Astrocyte (in vitro differentiated cells and primary cell): ENCODE data around the gene ERG28. TPM values are rescaled to one million over a fixed set of nuclear protein-coding genes. Genes with fewer than 3 reads are reported as not detected.

Experiments used
- DNase-seq: peaks from one replicate; pipeline ENCODE4 v3.0.0-alpha.2; 2010; ENCODE audit warnings: low read depth
- FAIRE-seq: peaks from 2 replicates; lab custom pipeline; 2011; peaks lifted over from hg19 to GRCh38; lab: Jason Lieb, UNC
- H2AFZ ChIP-seq: 2 replicates; pipeline ENCODE4 v1.6.0; 2012; ENCODE audit warnings: low read depth, low read length, inconsistent platforms
- H3K27ac ChIP-seq: 2 replicates; pipeline ENCODE4 v1.5.1; 2011; ENCODE audit warnings: low read depth, low read length, inconsistent platforms
- H3K27me3 ChIP-seq: 2 replicates; pipeline ENCODE4 v1.6.0; 2011; ENCODE audit warnings: low read length, inconsistent platforms; ENCODE audit not compliant: insufficient read depth
- H3K36me3 ChIP-seq: 2 replicates; pipeline ENCODE4 v1.5.1; 2011; ENCODE audit warnings: low read length, inconsistent platforms; ENCODE audit not compliant: insufficient read depth
- H3K4me1 ChIP-seq: 2 replicates; pipeline ENCODE4 v1.5.1; 2011; ENCODE audit warnings: low read length, inconsistent platforms; ENCODE audit not compliant: insufficient read depth
- H3K4me2 ChIP-seq: 2 replicates; pipeline ENCODE4 v1.6.0; 2012; ENCODE audit warnings: low read length, inconsistent platforms
- H3K4me3 ChIP-seq: 2 replicates; pipeline ENCODE4 v1.5.1; 2011; ENCODE audit warnings: low read depth, mild to moderate bottlenecking, low read length, inconsistent platforms; ENCODE audit not compliant: insufficient read depth
- H3K79me2 ChIP-seq: 2 replicates; pipeline ENCODE4 v1.6.0; 2012; ENCODE audit warnings: mild to moderate bottlenecking, low read length, inconsistent platforms; ENCODE audit not compliant: insufficient read depth
- H3K9ac ChIP-seq: 2 replicates; pipeline ENCODE4 v1.6.0; 2012; ENCODE audit warnings: mild to moderate bottlenecking, low read length, inconsistent platforms
- H3K9me3 ChIP-seq: 2 replicates; pipeline ENCODE4 v1.5.1; 2012; ENCODE audit warnings: low read depth, mild to moderate bottlenecking, low read length, inconsistent platforms; ENCODE audit not compliant: insufficient read depth
- H4K20me1 ChIP-seq: 2 replicates; pipeline ENCODE4 v1.6.0; 2012; ENCODE audit warnings: low read length, inconsistent platforms; ENCODE audit not compliant: insufficient read depth
- H3K27ac Mint-ChIP-seq: one replicate; pipeline ENCODE4 v1.8.0; 2021; ENCODE audit warnings: mild to moderate bottlenecking, mixed read lengths; ENCODE audit not compliant: unreplicated experiment
- H3K27me3 Mint-ChIP-seq: one replicate; pipeline ENCODE4 v1.8.0; 2021; ENCODE audit warnings: low read depth, mixed read lengths; ENCODE audit not compliant: unreplicated experiment
- H3K36me3 Mint-ChIP-seq: one replicate; pipeline ENCODE4 v1.8.0; 2021; ENCODE audit warnings: low read depth, mixed read lengths; ENCODE audit not compliant: unreplicated experiment
- H3K4me1 Mint-ChIP-seq: one replicate; pipeline ENCODE4 v1.8.0; 2021; ENCODE audit warnings: low read depth, mixed read lengths; ENCODE audit not compliant: unreplicated experiment
- H3K4me3 Mint-ChIP-seq: one replicate; pipeline ENCODE4 v1.8.0; 2021; ENCODE audit warnings: mild to moderate bottlenecking, moderate library complexity, mixed read lengths; ENCODE audit not compliant: unreplicated experiment
- H3K9me3 Mint-ChIP-seq: one replicate; pipeline ENCODE4 v1.8.0; 2021; ENCODE audit warnings: mild to moderate bottlenecking, mixed read lengths; ENCODE audit not compliant: unreplicated experiment
- EZH2 ChIP-seq: IDR thresholded peaks from 2 replicates; pipeline ENCODE4 v1.6.1; 2012; ENCODE audit warnings: mild to moderate bottlenecking, low read length, inconsistent platforms; ENCODE audit not compliant: insufficient read depth
- total RNA-seq: library from RNA; stranded (reverse); gene quantifications from 2 replicates; pipeline ENCODE4 v1.2.1, GENCODE V29; 2021
- TF ChIP-seq, protein P1 (sequence below): IDR thresholded peaks from 2 replicates; pipeline ENCODE4 v1.5.1; 2011; ENCODE audit warnings: low read depth, mild to moderate bottlenecking, inconsistent platforms, low read length, moderate library complexity; ENCODE audit not compliant: insufficient read depth

ERG28 gene
- total RNA-seq, 1 donor from 2014 or later = 23.1 TPM

DNA sequence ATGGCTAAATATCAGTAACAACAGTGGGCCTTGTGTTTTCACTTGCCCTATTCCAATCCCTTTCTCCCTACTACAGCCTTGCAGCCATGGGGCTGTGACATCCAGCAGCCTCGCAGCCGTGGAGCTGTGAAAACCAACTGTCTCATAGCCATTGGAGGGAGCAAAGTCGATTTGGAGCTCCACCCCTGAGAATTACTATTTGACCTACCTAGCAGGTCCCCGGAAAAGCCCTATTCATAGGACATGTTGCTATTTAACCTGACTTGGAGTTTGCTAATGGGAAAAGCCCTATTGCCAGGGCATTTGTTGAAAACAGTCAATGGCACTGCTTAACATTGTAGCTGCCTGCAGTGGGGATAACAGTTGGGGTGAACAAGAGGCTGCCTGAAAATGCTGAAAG lies 33.3 kb downstream of the ERG28 start:
- H3K27ac ChIP-seq = no peak overlapping the region
- H2AFZ ChIP-seq = no peak overlapping the region
- no peak overlapping the region for H3K4me3 Mint-ChIP-seq
- no peak overlapping the region for H3K9ac ChIP-seq
- peaks cover 20% of the 10 kb centered on the region for H3K4me1 Mint-ChIP-seq
- H3K4me3 ChIP-seq = no peak overlapping the region
- no peaks in the 10 kb centered on the region for H3K9me3 ChIP-seq
- H3K4me1 ChIP-seq = no peaks in the 10 kb centered on the region
- H3K27me3 ChIP-seq = peaks cover 5% of the 10 kb centered on the region
- DNase-seq (no peak), FAIRE-seq (no peak)
- no peaks in the 10 kb centered on the region for H3K27me3 Mint-ChIP-seq
- H3K4me2 ChIP-seq = no peak overlapping the region
- no peaks in the 10 kb centered on the region for H4K20me1 ChIP-seq
- H3K79me2 ChIP-seq = no peaks in the 10 kb centered on the region
- H3K36me3 Mint-ChIP-seq = no peaks in the 10 kb centered on the region
- H3K27ac Mint-ChIP-seq = no peak overlapping the region
- no peaks in the 10 kb centered on the region for H3K9me3 Mint-ChIP-seq
- TF ChIP-seq, protein P1, sequence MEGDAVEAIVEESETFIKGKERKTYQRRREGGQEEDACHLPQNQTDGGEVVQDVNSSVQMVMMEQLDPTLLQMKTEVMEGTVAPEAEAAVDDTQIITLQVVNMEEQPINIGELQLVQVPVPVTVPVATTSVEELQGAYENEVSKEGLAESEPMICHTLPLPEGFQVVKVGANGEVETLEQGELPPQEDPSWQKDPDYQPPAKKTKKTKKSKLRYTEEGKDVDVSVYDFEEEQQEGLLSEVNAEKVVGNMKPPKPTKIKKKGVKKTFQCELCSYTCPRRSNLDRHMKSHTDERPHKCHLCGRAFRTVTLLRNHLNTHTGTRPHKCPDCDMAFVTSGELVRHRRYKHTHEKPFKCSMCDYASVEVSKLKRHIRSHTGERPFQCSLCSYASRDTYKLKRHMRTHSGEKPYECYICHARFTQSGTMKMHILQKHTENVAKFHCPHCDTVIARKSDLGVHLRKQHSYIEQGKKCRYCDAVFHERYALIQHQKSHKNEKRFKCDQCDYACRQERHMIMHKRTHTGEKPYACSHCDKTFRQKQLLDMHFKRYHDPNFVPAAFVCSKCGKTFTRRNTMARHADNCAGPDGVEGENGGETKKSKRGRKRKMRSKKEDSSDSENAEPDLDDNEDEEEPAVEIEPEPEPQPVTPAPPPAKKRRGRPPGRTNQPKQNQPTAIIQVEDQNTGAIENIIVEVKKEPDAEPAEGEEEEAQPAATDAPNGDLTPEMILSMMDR = no peak
- no peak for TF ChIP-seq EZH2
- H3K36me3 ChIP-seq = no peaks in the 10 kb centered on the region

DNA sequence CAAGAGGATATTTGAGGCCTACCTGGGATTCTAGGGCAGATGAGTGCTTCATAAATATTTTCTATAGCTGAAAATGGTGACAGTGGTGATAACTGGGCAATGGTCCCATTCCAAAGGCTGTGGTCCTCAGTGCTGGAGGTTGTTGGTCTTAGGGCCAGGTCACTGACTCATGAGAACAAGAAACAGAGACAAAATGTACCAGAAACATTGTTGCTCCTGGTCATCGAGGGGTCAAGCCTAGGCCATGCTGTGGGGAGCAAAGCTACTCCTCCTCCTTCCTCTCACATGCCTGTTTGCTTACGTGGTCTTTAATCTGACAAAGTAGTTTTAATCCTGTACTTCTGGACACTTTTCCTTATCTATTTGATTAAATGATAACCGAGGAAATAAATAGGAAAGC lies 33.8 kb downstream of the ERG28 start:
- Mint-ChIP-seq H3K9me3 (no peaks in the 10 kb centered on the region), H3K27ac (no peak overlapping the region), H3K36me3 (no peaks in the 10 kb centered on the region), H3K27me3 (no peaks in the 10 kb centered on the region), H3K4me1 (peaks cover 17% of the 10 kb centered on the region), H3K4me3 (no peak overlapping the region)
- Histone ChIP-seq H3K4me3 (no peak overlapping the region), H3K9ac (no peak overlapping the region), H4K20me1 (no peaks in the 10 kb centered on the region), H3K79me2 (no peaks in the 10 kb centered on the region), H3K4me2 (no peak overlapping the region), H3K27me3 (peaks cover 3% of the 10 kb centered on the region), H3K27ac (no peak overlapping the region), H3K4me1 (no peaks in the 10 kb centered on the region), H3K36me3 (no peaks in the 10 kb centered on the region), H2AFZ (no peak overlapping the region), H3K9me3 (no peaks in the 10 kb centered on the region)
- no peak for FAIRE-seq
- no peak for DNase-seq
- TF ChIP-seq EZH2 = no peak
- TF ChIP-seq, protein P1 = no peak

DNA sequence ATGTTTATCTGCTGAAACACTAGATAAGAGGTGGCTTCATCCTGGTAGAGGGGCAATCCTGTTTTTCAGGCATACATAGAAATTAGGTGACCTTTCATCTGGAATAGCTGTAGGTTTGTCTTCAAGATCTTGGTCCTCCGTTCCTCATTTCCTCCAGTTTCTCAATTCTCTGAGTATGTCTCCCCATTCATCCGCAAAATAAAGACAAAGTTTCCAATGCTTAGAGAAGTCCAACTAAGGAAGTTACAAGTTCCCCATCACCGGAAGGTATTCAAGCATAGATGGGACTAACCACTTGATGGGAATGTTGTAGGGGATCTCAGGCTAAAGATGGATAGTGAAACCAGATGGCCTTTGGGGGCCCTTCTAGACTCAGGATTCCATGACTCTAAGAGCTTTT lies 34.3 kb downstream of the ERG28 start:
- H2AFZ ChIP-seq = no peak overlapping the region
- no peak overlapping the region for H3K9ac ChIP-seq
- no peaks in the 10 kb centered on the region for H4K20me1 ChIP-seq
- no peaks in the 10 kb centered on the region for H3K27me3 Mint-ChIP-seq
- no peak for DNase-seq
- no peaks in the 10 kb centered on the region for H3K9me3 Mint-ChIP-seq
- no peak for TF ChIP-seq EZH2
- TF ChIP-seq, protein P1 = no peak
- H3K27ac ChIP-seq = no peak overlapping the region
- no peak overlapping the region for H3K4me3 ChIP-seq
- H3K36me3 ChIP-seq = no peaks in the 10 kb centered on the region
- no peaks in the 10 kb centered on the region for H3K79me2 ChIP-seq
- H3K4me1 ChIP-seq = no peaks in the 10 kb centered on the region
- H3K27me3 ChIP-seq = peaks cover 2% of the 10 kb centered on the region
- H3K4me2 ChIP-seq = no peak overlapping the region
- H3K4me3 Mint-ChIP-seq = no peak overlapping the region
- H3K9me3 ChIP-seq = no peaks in the 10 kb centered on the region
- H3K36me3 Mint-ChIP-seq = no peaks in the 10 kb centered on the region
- H3K4me1 Mint-ChIP-seq = peaks cover 12% of the 10 kb centered on the region
- no peak for FAIRE-seq
- no peak overlapping the region for H3K27ac Mint-ChIP-seq
